ENCODE measurements around the gene GAK. TPM values are rescaled to one million over a fixed set of nuclear protein-coding genes. Genes with fewer than 3 reads are reported as not detected.

GAK gene
- total RNA-seq, 1 donor from 2014 or later, result 116 TPM

GRCh38 chr4:871484-871883, 60.6 kb downstream of the GAK start:
- H3K4me1 Mint-ChIP-seq (ENCODE audit: low read depth), result no peaks in the 10 kb centered on the region
- DNase-seq (ENCODE audit: low spot score, unreplicated experiment), result no peak
- no peak for TF ChIP-seq CTCF (IDR thresholded peaks at IDR 0.05; ENCODE audit: unreplicated experiment)
- H3K27me3 Mint-ChIP-seq, result no peaks in the 10 kb centered on the region
- peaks cover 10% of the 10 kb centered on the region for H3K36me3 Mint-ChIP-seq (ENCODE audit: insufficient read depth)
- H3K4me3 Mint-ChIP-seq (ENCODE audit: low read depth), result no peak overlapping the region
- H3K27ac Mint-ChIP-seq, result no peak overlapping the region
- H3K9me3 Mint-ChIP-seq (ENCODE audit: low read depth), result no peaks in the 10 kb centered on the region

- no peaks in the 10 kb centered on the region for H3K27me3 Mint-ChIP-seq
- TF ChIP-seq CTCF (IDR thresholded peaks at IDR 0.05; ENCODE audit: unreplicated experiment), result no peak
- peaks cover 12% of the 10 kb centered on the region for H3K36me3 Mint-ChIP-seq (ENCODE audit: insufficient read depth)
- no peaks in the 10 kb centered on the region for H3K4me1 Mint-ChIP-seq (ENCODE audit: low read depth)
- H3K27ac Mint-ChIP-seq, result no peak overlapping the region
- no peak for DNase-seq (ENCODE audit: low spot score, unreplicated experiment)
- no peak overlapping the region for H3K4me3 Mint-ChIP-seq (ENCODE audit: low read depth)
- no peaks in the 10 kb centered on the region for H3K9me3 Mint-ChIP-seq (ENCODE audit: low read depth)
Measured at GRCh38 chr4:870951-871350, 61.2 kb downstream of the GAK start.

DNA sequence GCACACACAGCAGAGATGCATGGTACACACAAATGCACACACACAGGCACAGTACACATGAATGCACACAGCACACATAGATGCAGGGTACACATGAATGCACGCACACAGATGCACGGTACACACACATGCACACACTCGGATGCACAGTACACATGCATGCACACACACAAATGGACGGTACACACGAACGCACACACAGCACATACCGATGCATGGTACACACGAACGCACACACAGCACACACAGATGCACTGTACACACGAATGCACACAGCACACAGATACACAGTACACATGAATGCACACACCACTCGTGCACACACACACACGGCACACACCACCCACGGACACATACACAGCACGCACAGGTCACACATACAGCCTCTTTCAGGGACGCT, 62.3 kb downstream of the GAK start:
- H3K9me3 Mint-ChIP-seq (ENCODE audit: low read depth), result no peaks in the 10 kb centered on the region
- no peak overlapping the region for H3K27ac Mint-ChIP-seq
- no peaks in the 10 kb centered on the region for H3K4me1 Mint-ChIP-seq (ENCODE audit: low read depth)
- H3K27me3 Mint-ChIP-seq, result no peaks in the 10 kb centered on the region
- no peak for DNase-seq (ENCODE audit: low spot score, unreplicated experiment)
- H3K4me3 Mint-ChIP-seq (ENCODE audit: low read depth), result no peak overlapping the region
- TF ChIP-seq CTCF (IDR thresholded peaks at IDR 0.05; ENCODE audit: unreplicated experiment), result no peak
- H3K36me3 Mint-ChIP-seq (ENCODE audit: insufficient read depth), result peaks cover 12% of the 10 kb centered on the region

DNA sequence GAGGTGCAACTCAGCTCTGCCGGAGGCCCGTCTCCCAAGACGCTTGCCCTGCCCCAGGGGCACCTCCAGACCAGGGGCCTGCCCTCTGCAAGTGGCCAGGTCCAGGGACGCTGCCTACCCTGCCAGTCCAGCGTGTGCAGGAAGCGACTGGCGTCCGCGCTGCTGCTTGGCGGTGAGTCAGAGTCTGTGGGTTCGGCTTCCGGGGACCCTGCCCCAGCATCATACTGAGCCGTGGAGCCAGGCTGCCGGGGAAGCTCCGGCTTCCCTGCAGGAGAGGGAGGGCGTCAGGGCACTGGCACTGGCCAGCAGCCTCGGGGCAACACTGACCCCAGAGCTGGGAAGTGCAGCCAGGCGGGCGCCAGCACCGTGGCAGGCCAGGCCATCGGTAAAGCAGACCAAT, 63.7 kb downstream of the GAK start:
- no peak for TF ChIP-seq CTCF (IDR thresholded peaks at IDR 0.05; ENCODE audit: unreplicated experiment)
- no peak for DNase-seq (ENCODE audit: low spot score, unreplicated experiment)
- H3K36me3 Mint-ChIP-seq (ENCODE audit: insufficient read depth), result peaks cover 9% of the 10 kb centered on the region
- H3K27ac Mint-ChIP-seq, result no peak overlapping the region
- no peaks in the 10 kb centered on the region for H3K27me3 Mint-ChIP-seq
- no peak overlapping the region for H3K4me3 Mint-ChIP-seq (ENCODE audit: low read depth)
- no peaks in the 10 kb centered on the region for H3K4me1 Mint-ChIP-seq (ENCODE audit: low read depth)
- no peaks in the 10 kb centered on the region for H3K9me3 Mint-ChIP-seq (ENCODE audit: low read depth)

DNA sequence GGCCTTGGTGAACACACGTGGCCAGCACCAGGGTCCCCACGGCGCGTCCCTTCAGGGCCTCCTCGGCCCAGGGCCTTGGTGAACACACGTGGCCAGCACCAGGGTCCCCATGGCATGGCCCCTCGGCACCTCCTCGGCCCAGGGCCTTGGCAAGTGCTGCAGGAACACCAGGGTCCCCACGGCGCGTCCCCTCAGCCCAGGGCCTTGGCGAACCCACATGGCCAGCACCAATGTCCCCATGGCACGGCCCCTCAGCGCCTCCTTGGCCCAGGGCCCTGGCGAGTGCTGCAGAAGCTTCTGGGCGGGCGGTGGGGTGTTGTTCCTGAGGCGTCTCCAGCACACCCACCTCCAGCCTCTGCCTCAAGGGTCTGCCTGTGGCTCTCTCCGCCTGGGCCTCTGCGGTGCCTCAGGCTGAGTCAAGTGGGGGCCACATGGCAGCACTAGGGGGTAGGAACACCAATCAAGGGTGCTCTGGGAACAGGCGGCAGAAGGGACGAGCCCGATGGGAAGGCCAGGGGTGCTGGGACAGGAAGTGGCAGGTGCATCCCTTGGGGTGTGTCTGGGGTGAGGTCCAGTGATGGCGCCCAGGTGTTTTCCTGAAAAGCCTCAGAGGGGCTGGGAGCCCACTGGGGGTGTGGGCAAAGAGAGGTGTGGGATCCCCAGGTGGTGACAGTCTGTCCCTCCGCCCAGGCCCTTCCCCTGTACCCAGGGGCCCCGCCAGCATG, 64.4 kb downstream of the GAK start:
- Mint-ChIP-seq H3K4me1 (ENCODE audit: low read depth) (no peaks in the 10 kb centered on the region), H3K27me3 (no peaks in the 10 kb centered on the region), H3K9me3 (ENCODE audit: low read depth) (no peaks in the 10 kb centered on the region), H3K4me3 (ENCODE audit: low read depth) (no peak overlapping the region), H3K36me3 (ENCODE audit: insufficient read depth) (peaks cover 16% of the 10 kb centered on the region), H3K27ac (no peak overlapping the region)
- DNase-seq (ENCODE audit: low spot score, unreplicated experiment), result no peak
- TF ChIP-seq CTCF (IDR thresholded peaks at IDR 0.05; ENCODE audit: unreplicated experiment), result no peak

All from progenitor cell of endocrine pancreas (in vitro differentiated cells).